GM19023 (cell line): ENCODE data around the gene LAMC3.

Experiments
- ATAC-seq: cut with Tn5 transposase; IDR thresholded peaks from one replicate; pipeline ENCODE4 v1.9.1; 2021; ENCODE audit warnings: mild to moderate bottlenecking, moderate library complexity; ENCODE audit not compliant: unreplicated experiment

Gene LAMC3

DNA sequence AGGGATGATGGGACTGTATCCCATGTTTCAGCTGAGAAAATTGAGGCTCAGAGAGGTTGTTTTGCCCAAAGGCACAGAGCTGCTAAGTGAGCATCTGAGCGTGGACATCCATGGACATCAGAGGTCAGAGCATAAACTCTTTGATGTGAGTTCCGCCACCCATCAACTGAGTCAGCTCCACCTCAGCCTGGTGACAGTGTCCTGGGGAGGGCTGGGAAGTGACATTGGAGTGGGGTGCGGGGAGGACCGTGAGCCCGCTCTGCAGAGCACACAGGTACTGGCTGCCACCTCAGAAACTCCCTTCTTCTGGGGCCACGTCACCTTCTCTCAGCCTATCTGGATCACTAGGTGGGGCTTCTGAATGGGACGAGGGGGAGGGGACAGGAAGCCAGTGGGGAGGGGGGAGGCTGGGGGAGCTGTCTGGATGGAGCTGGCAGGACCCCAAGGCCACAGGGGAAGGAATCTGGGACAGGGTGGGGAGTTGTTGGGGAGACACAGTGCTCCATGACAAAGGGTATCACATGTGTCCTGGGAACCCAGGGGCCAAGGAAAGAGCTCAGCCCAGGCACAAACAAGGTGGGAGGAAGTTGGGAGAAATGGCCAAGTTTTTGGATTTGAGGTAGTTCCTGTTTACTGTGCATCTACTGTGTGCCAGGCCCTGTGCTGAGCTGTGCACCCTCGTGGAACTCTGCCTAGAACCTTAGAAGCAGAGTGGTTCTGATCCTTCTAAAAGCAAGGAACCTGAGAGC is 2.5 kb downstream of the LAMC3 start:
- no peak for ATAC-seq

- ATAC-seq, result no peak
Measured at GRCh38 chr9:131012023-131012334, 3.0 kb downstream of the LAMC3 start.

- no peak for ATAC-seq
Measured at GRCh38 chr9:131012396-131012917, 3.5 kb downstream of the LAMC3 start.

DNA sequence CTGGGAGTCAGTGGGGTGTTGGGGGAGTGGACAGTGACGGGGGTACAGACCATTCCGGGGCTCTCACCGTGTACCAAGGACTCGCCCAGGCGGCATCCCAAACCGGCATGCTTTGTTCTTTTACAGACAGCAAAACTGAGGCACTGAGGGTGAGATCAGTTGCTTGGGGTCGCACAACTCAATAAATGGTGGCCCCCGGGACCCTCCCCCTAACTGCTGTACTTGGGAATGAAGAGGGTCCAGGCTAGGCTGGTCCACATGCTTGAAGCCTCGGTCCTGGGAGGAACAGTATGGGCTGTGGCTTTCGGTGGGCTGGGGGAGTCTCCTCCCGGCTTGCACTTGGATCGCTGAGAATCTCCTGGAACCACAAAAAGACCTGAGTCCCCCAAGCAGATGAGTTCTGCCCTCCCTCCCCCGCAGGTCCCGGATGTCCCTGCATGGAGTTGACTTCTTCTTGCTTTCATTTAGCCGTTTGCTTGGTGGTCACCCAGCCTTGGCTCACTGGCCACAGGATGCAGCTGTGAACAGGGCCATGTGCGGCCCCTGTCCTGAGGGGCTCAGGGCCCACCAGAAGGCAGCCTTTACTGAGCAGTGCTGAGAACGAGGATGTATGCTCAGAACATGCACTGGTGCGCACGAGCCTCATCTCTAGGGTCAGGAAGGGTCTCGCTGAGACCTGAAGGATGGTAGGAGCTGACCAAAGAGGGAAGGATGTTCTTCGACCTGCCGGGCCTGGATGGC is 4.2 kb downstream of the LAMC3 start:
- ATAC-seq, result no peak

DNA sequence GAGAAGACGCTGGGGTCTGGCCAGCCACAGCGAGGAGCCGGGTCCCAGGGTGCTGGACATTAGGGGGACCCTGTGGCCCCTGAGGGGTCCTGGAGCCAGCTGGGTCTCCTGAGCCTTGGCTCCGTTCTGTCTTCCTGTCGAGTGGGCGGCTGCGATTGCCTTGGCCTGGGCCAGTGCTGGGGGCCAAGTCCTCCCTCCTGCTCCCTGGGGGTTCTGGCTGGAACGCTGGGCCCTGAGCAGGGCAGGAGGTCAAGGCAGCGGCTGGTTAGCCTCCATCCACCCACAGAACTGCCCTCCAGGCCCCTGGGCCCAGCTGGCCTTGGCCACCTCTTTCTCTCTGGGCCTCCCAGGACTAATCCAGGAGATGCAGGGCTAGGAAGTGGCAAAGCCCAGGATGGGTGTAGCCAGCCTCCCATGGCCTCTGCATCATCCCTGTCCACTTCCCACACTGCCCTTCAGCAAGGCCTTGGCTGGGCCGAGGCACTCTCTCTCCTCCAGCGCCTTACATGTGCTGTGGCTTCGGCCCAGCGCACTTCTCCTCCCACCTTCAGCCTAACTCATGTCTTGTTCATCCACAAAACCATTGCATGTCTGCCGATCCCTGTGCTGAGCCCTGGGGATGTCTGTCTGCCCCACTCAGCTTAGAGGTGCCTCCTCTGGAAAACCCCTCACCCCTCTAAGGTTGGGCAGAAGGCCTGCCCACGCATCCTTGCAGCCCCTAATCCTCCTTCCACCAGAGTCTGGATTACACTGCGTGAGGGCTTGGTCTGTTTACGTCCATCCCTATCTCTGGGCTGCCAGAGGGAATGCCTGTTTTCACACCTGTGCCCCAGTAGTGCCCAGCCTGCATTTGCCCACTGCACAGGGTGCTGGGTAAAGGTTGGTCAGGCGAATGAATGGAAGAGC is 5.0 kb downstream of the LAMC3 start:
- no peak for ATAC-seq

- no peak for ATAC-seq
Measured at GRCh38 chr9:131015112-131015511, 6.1 kb downstream of the LAMC3 start.

DNA sequence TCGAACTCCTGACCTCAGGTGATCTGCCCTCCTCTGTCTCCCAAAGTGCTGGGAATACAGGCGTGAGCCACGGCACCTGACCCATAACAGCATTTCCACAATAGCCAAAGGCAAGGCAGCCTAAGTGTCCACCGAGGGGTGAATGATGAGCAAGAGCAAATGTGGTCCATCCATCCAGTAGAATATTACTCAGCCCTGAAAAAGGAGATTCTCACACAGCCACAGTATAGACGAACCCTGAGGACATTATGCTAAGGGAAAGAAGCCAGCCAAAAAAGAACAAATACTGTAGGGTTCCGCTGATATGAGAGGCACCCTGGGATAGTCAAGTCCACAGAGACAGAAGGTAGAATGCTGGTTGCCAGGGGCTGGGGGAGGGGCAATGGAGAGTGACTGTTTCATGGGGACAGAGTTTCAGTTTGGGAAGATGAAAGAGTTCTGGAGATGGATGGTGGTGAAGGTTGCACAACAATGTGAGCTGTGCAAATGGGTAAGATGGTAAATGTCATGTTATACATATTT is 7.0 kb downstream of the LAMC3 start:
- no peak for ATAC-seq

DNA sequence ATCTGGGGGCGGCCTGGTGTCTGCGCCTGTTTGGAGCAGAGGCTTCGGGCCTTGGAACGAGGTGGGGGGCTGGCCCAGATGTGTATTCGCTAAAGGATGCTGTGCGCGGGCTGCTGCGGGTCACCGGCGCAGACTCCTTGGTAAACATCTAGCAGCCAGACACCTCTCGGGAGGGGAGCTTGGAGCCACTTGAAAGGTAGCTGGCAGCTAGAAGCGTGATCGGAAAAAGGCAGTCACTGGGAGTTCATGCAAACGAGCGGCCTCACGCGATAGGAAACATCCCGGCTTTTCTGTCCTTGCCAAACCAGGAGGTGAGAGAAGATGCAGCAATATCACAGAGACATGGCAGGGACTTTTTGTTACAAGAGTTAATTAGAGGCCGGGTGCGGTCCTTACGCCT is 8.1 kb downstream of the LAMC3 start:
- no peak for ATAC-seq

GRCh38 chr9:131018621-131019020 is 9.6 kb downstream of the LAMC3 start:
- ATAC-seq, result no peak

- ATAC-seq, result no peak
Measured at GRCh38 chr9:131019388-131020239, 10.6 kb downstream of the LAMC3 start.

GRCh38 chr9:131020388-131020787 is 11.4 kb downstream of the LAMC3 start:
- ATAC-seq, result no peak

- ATAC-seq, result no peak
Measured at GRCh38 chr9:131020862-131021261, 11.9 kb downstream of the LAMC3 start.

DNA sequence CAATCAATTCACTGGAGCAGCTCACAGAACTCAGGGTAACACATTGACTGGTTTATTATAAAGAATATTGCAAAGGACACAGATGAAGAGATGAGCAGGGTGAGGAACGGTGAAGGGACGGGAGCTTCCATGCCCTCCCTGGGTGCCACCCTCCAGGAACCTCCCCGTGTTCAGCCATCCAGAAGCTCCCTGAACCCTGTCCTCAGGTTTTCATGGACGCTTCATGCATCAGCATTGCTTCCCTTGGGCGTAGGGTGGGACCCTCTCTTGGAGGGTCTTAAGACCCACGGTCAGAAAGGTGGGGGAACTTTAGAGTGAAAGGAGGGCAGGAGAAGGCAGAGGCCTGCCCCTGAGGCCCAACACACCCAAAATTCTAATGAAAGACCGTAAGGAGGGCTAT is 12.8 kb downstream of the LAMC3 start:
- ATAC-seq, result no peak

- ATAC-seq, result no peak
Measured at GRCh38 chr9:131024978-131025868, 16.2 kb downstream of the LAMC3 start.

DNA sequence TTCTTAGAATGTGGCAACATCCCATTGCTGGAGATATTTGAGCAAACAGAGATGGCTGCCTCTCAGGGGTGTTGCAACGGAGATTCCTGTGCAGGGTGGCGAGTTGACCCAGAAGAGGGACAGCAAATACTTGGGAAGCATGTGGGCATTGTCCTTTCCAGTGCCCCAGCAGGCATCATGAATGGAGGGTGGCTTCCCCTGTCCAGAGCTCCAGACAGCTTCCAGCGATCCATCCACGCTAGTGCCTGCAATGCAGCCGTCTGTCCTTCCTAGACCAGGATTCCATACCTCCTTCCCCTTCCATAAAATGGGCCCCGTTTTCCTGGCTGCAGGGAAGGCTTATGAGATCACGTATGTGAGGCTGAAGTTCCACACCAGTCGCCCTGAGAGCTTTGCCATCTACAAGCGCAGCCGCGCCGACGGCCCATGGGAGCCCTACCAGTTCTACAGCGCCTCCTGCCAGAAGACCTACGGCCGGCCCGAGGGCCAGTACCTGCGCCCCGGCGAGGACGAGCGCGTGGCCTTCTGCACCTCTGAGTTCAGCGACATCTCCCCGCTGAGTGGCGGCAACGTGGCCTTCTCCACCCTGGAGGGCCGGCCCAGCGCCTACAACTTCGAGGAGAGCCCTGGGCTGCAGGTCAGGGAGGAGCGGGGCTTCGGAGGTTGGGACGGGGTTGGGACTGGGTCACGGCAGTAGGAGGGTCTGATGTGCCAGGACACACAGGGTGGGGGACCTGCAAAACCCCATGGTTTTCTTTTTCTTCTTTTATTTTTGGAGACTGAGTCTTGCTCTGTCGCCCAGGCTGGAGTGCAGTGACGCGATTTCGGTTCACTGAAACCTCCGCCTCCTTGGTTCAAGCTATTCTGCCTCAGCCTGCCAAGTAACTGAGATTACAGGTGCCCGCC is 17.2 kb downstream of the LAMC3 start:
- no peak for ATAC-seq

DNA sequence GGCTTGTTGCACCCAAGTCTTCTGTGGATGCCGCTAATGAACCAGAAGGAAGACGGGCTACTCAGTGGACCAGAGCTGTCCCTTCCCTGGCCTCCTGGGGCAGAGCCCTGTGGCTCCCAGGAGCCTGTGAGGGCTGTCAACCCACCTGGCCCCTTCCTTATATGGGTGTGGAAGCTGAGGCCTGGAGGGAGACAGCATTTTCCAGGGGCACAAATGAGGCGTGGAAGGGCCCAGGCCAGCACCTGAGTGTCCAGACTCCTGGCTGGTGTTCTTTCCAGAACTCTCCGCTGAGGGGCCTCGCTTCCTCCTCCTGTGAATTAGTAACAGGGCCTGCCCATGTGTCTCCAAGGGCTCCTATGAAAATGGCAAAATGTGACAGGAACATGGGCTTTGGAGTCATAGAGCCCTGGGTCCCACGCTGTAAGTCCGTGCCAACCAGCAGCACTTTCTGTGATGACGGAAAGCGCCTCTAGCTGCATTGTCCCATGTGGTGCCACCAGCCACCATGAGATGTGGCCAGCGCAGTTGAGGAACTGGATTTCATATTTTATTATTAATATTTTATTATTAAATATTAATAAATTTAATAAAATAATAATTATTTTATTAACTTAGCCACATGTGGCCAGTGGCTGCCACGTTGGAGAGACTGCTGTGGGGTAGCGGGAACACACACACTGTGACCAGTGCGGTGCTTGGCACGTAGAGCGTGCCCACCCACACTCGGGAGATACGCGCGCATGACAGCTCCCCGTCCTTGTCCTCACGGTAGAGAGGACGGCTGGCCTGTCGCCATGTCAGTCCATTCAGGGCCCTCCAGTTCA is 18.3 kb downstream of the LAMC3 start:
- no peak for ATAC-seq

GRCh38 chr9:131027872-131028179 is 18.9 kb downstream of the LAMC3 start:
- ATAC-seq, result no peak
